Measurements from ENCODE around the gene NUCB1. TPM values are rescaled to one million over a fixed set of nuclear protein-coding genes. Genes with fewer than 3 reads are reported as not detected.
"Not testable (repeated sequence)": the region's sequence is repeated elsewhere in the genome, so short reads cannot be mapped to it uniquely, and the experiment has no call there.

The NUCB1 gene
- total RNA-seq, 1 donor from 2014 or later: 159 TPM

DNA sequence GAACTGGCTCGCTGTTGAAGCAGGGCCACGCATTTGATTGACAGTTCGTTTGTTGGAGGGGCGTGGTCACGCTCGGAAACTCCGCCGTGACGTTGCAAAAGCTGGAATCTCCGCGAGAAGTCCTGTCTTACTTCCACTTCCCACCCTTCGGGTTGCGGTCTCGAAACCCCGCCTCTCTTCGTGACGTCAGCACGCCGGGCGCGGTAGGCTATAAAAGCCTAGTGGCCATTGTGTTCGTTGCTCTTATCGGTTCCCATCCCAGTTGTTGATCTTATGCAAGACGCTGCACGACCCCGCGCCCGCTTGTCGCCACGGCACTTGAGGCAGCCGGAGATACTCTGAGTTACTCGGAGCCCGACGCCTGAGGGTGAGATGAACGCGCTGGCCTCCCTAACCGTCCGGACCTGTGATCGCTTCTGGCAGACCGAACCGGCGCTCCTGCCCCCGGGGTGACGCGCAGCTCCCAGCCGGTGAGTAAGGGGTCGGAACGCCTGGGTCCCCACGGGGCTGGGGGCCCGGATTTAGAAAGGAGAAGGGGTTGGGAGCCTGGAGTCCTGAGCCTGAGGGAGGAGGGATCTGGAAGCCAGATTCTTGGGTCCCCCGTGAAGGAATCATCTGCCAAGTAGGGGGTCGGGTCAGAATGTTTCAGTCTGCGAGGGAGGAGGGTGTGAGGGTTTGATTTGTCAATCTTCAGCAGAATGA is 27.8 kb upstream of the NUCB1 start, which contains the start of gene PPP1R15A:
TSS of gene PPP1R15A (plus strand) at position 240 of the 702 bp plus-strand sequence. CDS start 813 bp downstream, outside the sequence.
- no peaks in the 10 kb centered on the region for H3K9me3 Mint-ChIP-seq
- DNase-seq (ENCODE audit: low spot score in 2 of 2, unreplicated experiment in 2 of 2): peak; percentile 96 to 100
- TF ChIP-seq, protein P1, sequence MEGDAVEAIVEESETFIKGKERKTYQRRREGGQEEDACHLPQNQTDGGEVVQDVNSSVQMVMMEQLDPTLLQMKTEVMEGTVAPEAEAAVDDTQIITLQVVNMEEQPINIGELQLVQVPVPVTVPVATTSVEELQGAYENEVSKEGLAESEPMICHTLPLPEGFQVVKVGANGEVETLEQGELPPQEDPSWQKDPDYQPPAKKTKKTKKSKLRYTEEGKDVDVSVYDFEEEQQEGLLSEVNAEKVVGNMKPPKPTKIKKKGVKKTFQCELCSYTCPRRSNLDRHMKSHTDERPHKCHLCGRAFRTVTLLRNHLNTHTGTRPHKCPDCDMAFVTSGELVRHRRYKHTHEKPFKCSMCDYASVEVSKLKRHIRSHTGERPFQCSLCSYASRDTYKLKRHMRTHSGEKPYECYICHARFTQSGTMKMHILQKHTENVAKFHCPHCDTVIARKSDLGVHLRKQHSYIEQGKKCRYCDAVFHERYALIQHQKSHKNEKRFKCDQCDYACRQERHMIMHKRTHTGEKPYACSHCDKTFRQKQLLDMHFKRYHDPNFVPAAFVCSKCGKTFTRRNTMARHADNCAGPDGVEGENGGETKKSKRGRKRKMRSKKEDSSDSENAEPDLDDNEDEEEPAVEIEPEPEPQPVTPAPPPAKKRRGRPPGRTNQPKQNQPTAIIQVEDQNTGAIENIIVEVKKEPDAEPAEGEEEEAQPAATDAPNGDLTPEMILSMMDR (IDR thresholded peaks at IDR 0.05; ENCODE audit: unreplicated experiment): no peak
- peaks cover 27% of the 10 kb centered on the region for H3K36me3 Mint-ChIP-seq
- peak within 1 kb of the TSS; percentile 98 for H3K4me3 Mint-ChIP-seq
- H3K27ac Mint-ChIP-seq: peak within 1 kb of the TSS; percentile 100
- H3K27me3 Mint-ChIP-seq (ENCODE audit: low read depth): no peaks in the 10 kb centered on the region
- H3K4me1 Mint-ChIP-seq: peaks cover 51% of the 10 kb centered on the region

DNA sequence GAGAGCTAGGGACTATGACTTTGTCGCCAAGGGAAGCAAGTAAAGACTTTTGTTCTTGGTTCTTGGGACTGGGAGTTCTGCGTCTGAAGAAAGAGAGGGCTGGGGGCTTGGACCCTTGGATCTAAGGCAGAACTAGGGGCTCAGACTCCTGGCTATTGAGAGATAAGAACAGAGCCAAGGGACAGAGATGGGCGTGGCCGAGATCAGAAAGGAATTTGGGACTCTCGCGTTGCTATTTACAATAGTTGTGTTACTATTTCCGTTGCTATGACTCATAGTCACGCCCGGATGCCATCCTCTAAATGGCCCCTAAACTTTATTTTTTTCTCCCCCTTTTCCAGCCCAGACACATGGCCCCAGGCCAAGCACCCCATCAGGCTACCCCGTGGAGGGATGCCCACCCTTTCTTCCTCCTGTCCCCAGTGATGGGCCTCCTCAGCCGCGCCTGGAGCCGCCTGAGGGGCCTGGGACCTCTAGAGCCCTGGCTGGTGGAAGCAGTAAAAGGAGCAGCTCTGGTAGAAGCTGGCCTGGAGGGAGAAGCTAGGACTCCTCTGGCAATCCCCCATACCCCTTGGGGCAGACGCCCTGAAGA is 27.1 kb upstream of the NUCB1 start:
- peak; percentile 49 to 74 for DNase-seq (ENCODE audit: low spot score in 2 of 2, unreplicated experiment in 2 of 2)
- H3K9me3 Mint-ChIP-seq: no peaks in the 10 kb centered on the region
- peak overlapping the region; percentile 98 for H3K4me3 Mint-ChIP-seq
- no peaks in the 10 kb centered on the region for H3K27me3 Mint-ChIP-seq (ENCODE audit: low read depth)
- TF ChIP-seq, protein P1 (IDR thresholded peaks at IDR 0.05; ENCODE audit: unreplicated experiment): no peak
- peak overlapping the region; percentile 100 for H3K27ac Mint-ChIP-seq
- H3K4me1 Mint-ChIP-seq: peaks cover 47% of the 10 kb centered on the region
- peaks cover 29% of the 10 kb centered on the region for H3K36me3 Mint-ChIP-seq

DNA sequence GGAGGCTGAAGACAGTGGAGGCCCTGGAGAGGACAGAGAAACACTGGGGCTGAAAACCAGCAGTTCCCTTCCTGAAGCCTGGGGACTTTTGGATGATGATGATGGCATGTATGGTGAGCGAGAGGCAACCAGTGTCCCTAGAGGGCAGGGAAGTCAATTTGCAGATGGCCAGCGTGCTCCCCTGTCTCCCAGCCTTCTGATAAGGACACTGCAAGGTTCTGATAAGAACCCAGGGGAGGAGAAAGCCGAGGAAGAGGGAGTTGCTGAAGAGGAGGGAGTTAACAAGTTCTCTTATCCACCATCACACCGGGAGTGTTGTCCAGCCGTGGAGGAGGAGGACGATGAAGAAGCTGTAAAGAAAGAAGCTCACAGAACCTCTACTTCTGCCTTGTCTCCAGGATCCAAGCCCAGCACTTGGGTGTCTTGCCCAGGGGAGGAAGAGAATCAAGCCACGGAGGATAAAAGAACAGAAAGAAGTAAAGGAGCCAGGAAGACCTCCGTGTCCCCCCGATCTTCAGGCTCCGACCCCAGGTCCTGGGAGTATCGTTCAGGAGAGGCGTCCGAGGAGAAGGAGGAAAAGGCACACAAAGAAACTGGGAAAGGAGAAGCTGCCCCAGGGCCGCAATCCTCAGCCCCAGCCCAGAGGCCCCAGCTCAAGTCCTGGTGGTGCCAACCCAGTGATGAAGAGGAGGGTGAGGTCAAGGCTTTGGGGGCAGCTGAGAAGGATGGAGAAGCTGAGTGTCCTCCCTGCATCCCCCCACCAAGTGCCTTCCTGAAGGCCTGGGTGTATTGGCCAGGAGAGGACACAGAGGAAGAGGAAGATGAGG is 26.4 kb upstream of the NUCB1 start:
- TF ChIP-seq, protein P1 (IDR thresholded peaks at IDR 0.05; ENCODE audit: unreplicated experiment): no peak
- Mint-ChIP-seq H3K4me3 (peak overlapping the region; percentile 98), H3K27me3 (ENCODE audit: low read depth) (no peaks in the 10 kb centered on the region), H3K9me3 (no peaks in the 10 kb centered on the region), H3K36me3 (peaks cover 33% of the 10 kb centered on the region), H3K27ac (peak overlapping the region; percentile 100), H3K4me1 (peaks cover 41% of the 10 kb centered on the region)
- DNase-seq (ENCODE audit: low spot score in 2 of 2, unreplicated experiment in 2 of 2): no peak

DNA sequence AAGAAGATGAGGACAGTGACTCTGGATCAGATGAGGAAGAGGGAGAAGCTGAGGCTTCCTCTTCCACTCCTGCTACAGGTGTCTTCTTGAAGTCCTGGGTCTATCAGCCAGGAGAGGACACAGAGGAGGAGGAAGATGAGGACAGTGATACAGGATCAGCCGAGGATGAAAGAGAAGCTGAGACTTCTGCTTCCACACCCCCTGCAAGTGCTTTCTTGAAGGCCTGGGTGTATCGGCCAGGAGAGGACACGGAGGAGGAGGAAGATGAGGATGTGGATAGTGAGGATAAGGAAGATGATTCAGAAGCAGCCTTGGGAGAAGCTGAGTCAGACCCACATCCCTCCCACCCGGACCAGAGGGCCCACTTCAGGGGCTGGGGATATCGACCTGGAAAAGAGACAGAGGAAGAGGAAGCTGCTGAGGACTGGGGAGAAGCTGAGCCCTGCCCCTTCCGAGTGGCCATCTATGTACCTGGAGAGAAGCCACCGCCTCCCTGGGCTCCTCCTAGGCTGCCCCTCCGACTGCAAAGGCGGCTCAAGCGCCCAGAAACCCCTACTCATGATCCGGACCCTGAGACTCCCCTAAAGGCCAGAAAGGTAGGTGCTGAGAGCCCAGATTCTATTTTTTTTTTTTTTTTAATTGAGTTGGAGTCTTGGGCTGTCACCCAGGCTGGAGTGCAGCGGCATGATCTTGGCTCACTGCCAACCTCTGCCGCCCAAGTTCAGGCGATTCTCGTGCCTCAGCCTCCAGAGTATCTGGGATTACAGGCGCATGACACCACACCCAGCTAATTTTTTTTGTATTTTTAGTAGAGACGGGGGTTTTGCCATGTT is 25.6 kb upstream of the NUCB1 start:
- TF ChIP-seq, protein P1 (IDR thresholded peaks at IDR 0.05; ENCODE audit: unreplicated experiment): no peak
- peak overlapping the region; percentile 100 for H3K27ac Mint-ChIP-seq
- DNase-seq (ENCODE audit: low spot score in 2 of 2, unreplicated experiment in 2 of 2): no peak
- H3K9me3 Mint-ChIP-seq: no peaks in the 10 kb centered on the region
- peak overlapping the region; percentile 98 for H3K4me3 Mint-ChIP-seq
- no peaks in the 10 kb centered on the region for H3K27me3 Mint-ChIP-seq (ENCODE audit: low read depth)
- peaks cover 34% of the 10 kb centered on the region for H3K36me3 Mint-ChIP-seq
- peaks cover 38% of the 10 kb centered on the region for H3K4me1 Mint-ChIP-seq

DNA sequence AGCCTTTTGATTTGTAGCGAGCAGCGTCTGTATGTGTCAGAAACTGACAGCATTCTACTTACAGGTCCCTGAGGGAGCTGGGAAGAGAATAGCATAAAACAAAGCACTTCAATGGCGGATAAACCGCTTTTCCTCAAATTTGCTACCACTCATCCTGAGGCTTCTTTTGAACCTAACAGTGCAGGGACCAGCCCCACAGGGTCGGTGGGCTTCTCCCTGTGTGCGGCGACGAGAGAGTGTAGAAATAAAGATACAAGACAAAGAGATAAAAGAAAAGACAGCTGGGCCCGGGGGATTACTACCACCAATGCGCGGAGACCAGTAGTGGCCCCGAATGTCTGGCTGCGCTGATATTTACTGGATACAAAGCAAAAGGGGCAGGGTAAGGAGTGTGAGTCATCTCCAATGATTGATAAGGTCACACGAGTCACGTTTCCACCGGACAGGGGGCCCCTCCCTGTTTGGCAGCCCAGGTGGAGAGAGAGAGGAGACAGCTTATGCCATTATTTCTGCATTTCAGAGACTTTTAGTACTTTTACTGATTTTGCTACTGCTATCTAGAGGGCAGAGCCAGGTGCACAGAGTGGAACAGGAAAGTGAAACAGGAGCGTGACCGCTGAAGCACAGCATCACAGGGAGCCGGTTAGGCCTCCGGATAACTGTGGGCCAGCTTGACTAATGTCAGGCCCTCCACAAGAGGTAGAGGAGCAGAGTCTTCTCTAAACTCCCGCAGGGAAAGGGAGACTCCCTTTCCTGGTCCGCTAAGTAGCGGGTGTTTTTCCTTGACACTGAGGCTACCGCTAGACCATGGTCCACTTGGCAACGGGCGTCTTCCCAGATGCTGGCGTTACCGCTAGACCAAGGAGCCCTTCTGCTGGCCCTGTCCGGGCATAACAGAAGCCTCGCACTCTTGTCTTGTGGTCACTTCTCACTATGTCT is 23.8 kb upstream of the NUCB1 start:
- H3K4me1 Mint-ChIP-seq: peaks cover 38% of the 10 kb centered on the region
- peak overlapping the region; percentile 82 for H3K27ac Mint-ChIP-seq
- H3K9me3 Mint-ChIP-seq; H3K27me3 Mint-ChIP-seq (ENCODE audit: low read depth); DNase-seq (ENCODE audit: low spot score in 2 of 2, unreplicated experiment in 2 of 2): not testable (repeated sequence)
- H3K4me3 Mint-ChIP-seq: peak overlapping the region; percentile 98
- H3K36me3 Mint-ChIP-seq: peaks cover 34% of the 10 kb centered on the region

Measured in mesothelial cell of epicardium (in vitro differentiated cells).